ENCODE results near the gene TTPAL. TPM values are rescaled to one million over a fixed set of nuclear protein-coding genes. Genes with fewer than 3 reads are reported as not detected.

TTPAL gene
- total and polyA plus RNA-seq, 2 of the 4 experiments (the other 2 are of a cell fraction) = 8.2 to 18.1 TPM

DNA sequence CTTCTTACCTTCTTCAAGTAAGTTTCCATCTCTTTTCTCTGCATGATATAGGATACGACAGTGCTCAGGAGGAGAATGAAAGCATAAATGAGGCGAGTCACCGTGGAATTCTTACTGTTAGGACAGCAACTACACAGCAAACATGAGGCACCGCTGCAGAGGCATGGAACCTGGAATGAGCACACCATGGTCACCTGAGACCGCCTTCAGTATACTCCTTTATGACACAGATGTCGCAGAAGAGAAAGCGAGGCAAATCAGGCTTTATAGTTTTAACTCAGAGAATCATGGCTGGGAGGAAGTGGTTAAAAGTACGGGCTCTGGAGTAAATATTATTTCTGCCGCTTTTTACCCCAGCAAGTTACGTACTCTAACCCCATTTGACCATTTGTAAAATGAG is 38.2 kb downstream of the TTPAL start:
- ATAC-seq (ENCODE audit: low read depth) (no peak), DNase-seq (no peak)
- in situ Hi-C loops (cut with MboI; ENCODE audit: low sequenced_read_pairs) (no loop called here), dilution Hi-C loops (cut with HindIII; ENCODE audit: low sequenced_read_pairs, unreplicated experiment) (no loop called here), intact Hi-C loops (cut with micrococcal nuclease) (no loop called here)
- Histone ChIP-seq H4K8ac (ENCODE audit: low read depth in 2 of 2, low read length in 2 of 2) (no peak overlapping the region), H2AFZ (replicated peaks; ENCODE audit: low read length, poor library complexity) (no peak overlapping the region), H4K5ac (ENCODE audit: low read depth, low read length) (no peak overlapping the region), H2AK5ac (ENCODE audit: low read depth, low read length) (no peak overlapping the region), H3K56ac (ENCODE audit: extremely low read depth, insufficient read depth, low read length) (no peak overlapping the region), H2BK120ac (ENCODE audit: low read depth, low read length) (no peak overlapping the region), H3K79me1 (ENCODE audit: low read depth in 1 of 2, low read length in 2 of 2) (peaks cover 12 to 68% of the 10 kb centered on the region in 2 experiments; a peak in 3 of 4 replicates), H3K27me3 (ENCODE audit: control insufficient read depth, insufficient read depth, low read length) (no peaks in the 10 kb centered on the region), H3K4me1 (ENCODE audit: control insufficient read depth, insufficient read depth, low read length) (no peaks in the 10 kb centered on the region), H2BK5ac (ENCODE audit: low read depth, low read length, poor library complexity, severe bottlenecking) (no peak overlapping the region), H3K36me3 (ENCODE audit: control insufficient read depth, insufficient read depth, low read length) (peaks cover 32% of the 10 kb centered on the region), H4K91ac (ENCODE audit: insufficient read depth, low read depth, low read length) (no peak overlapping the region), H3K27ac (ENCODE audit: insufficient read depth, low read length) (no peak overlapping the region), H3K9me1 (ENCODE audit: insufficient read depth, low read length) (no peaks in the 10 kb centered on the region; the same call in 1 of the 2 replicates), H3K9me3 (ENCODE audit: control insufficient read depth, insufficient read depth, low read length) (no peaks in the 10 kb centered on the region), H3K4me2 (ENCODE audit: low read depth, low read length) (no peak overlapping the region), H3K23ac (ENCODE audit: low read depth, low read length) (no peak overlapping the region), H4K20me1 (ENCODE audit: insufficient read depth, low read length) (peaks cover 51% of the 10 kb centered on the region), H3K9ac (ENCODE audit: low read depth, low read length) (no peak overlapping the region), H3K4me3 (ENCODE audit: insufficient read depth, low read depth, low read length) (no peak overlapping the region), H2BK15ac (ENCODE audit: low read depth, low read length) (no peak overlapping the region), H3K14ac (replicated peaks; ENCODE audit: low read depth, low read length) (no peak overlapping the region), H2AK9ac (replicated peaks; ENCODE audit: low read depth, low read length, poor library complexity) (no peak overlapping the region), H3K4ac (ENCODE audit: low read depth, low read length) (no peak overlapping the region), H3K18ac (ENCODE audit: low read depth, low read length) (no peak overlapping the region), H2BK20ac (ENCODE audit: low read depth, low read length) (no peak overlapping the region)
- CTCF ChIA-PET = no interaction called here
- no TSS peak for BruUV-seq (replicated peaks)
- no peak for TF ChIP-seq MAFK (IDR thresholded peaks at IDR 0.05; ENCODE audit: low read depth, low read length)
- TF ChIP-seq, protein P1, sequence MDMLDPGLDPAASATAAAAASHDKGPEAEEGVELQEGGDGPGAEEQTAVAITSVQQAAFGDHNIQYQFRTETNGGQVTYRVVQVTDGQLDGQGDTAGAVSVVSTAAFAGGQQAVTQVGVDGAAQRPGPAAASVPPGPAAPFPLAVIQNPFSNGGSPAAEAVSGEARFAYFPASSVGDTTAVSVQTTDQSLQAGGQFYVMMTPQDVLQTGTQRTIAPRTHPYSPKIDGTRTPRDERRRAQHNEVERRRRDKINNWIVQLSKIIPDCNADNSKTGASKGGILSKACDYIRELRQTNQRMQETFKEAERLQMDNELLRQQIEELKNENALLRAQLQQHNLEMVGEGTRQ (IDR thresholded peaks at IDR 0.05; ENCODE audit: low read depth, low read length) = no peak
- TF ChIP-seq CHD1 (IDR thresholded peaks at IDR 0.05; ENCODE audit: low read depth, low read length) = no peak
- TF ChIP-seq RFX5 (IDR thresholded peaks at IDR 0.05; ENCODE audit: low read depth, low read length) = no peak
- no peak for TF ChIP-seq SMC3 (IDR thresholded peaks at IDR 0.05; ENCODE audit: low read depth, low read length)
- TF ChIP-seq RAD21 (IDR thresholded peaks at IDR 0.05; ENCODE audit: low read length) = no peak
- TF ChIP-seq BHLHE40 (IDR thresholded peaks at IDR 0.05; ENCODE audit: low read depth, low read length) = no peak
- no peak for TF ChIP-seq POLR2A (IDR thresholded peaks at IDR 0.05; ENCODE audit: low read depth, low read length)
- TF ChIP-seq CEBPB (IDR thresholded peaks at IDR 0.05; ENCODE audit: low read depth, low read length) = no peak
- no CpG with 5 or more reads among the region's 10 CpGs for WGBS, 2 experiments (ENCODE audit: extremely low coverage in 2 of 2, insufficient read length in 1 of 2)
- POLR2A ChIA-PET (ENCODE audit: unreplicated experiment) = no interaction called here

Measured in IMR-90 (cell line).